Measurements from ENCODE around the gene IRX4.

- TF ChIP-seq POLR2A (IDR thresholded peaks at IDR 0.05; ENCODE audit: low read depth, low read length) (no peak), RAD21 (IDR thresholded peaks at IDR 0.05; ENCODE audit: low read length) (no peak), CTCF (conservative IDR thresholded peaks at IDR 0.05; ENCODE audit: low read depth, low read length) (no peak), CHD1 (IDR thresholded peaks at IDR 0.05; ENCODE audit: low read depth, low read length) (no peak), CEBPB (IDR thresholded peaks at IDR 0.05; ENCODE audit: low read depth, low read length) (no peak), FOS (IDR thresholded peaks at IDR 0.05; ENCODE audit: low read depth, low read length) (no peak), RFX5 (IDR thresholded peaks at IDR 0.05; ENCODE audit: low read depth, low read length) (no peak), BHLHE40 (IDR thresholded peaks at IDR 0.05; ENCODE audit: low read depth, low read length) (no peak), MAFK (IDR thresholded peaks at IDR 0.05; ENCODE audit: low read depth, low read length) (no peak), NFE2L2 (IDR thresholded peaks at IDR 0.05; ENCODE audit: low read depth, low read length) (no peak), MAZ (IDR thresholded peaks at IDR 0.05; ENCODE audit: borderline replicate concordance, low read depth, low read length) (no peak), RCOR1 (IDR thresholded peaks at IDR 0.05; ENCODE audit: insufficient replicate concordance, low read length) (no peak)
- TF ChIP-seq, protein P1, sequence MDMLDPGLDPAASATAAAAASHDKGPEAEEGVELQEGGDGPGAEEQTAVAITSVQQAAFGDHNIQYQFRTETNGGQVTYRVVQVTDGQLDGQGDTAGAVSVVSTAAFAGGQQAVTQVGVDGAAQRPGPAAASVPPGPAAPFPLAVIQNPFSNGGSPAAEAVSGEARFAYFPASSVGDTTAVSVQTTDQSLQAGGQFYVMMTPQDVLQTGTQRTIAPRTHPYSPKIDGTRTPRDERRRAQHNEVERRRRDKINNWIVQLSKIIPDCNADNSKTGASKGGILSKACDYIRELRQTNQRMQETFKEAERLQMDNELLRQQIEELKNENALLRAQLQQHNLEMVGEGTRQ (IDR thresholded peaks at IDR 0.05; ENCODE audit: low read depth, low read length): no peak
- TF ChIP-seq, protein P2, sequence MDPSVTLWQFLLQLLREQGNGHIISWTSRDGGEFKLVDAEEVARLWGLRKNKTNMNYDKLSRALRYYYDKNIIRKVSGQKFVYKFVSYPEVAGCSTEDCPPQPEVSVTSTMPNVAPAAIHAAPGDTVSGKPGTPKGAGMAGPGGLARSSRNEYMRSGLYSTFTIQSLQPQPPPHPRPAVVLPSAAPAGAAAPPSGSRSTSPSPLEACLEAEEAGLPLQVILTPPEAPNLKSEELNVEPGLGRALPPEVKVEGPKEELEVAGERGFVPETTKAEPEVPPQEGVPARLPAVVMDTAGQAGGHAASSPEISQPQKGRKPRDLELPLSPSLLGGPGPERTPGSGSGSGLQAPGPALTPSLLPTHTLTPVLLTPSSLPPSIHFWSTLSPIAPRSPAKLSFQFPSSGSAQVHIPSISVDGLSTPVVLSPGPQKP (IDR thresholded peaks at IDR 0.05; ENCODE audit: borderline replicate concordance, low read depth, low read length): no peak
Measured at GRCh38 chr5:1857256-1857600, 25.5 kb downstream of the IRX4 start.
